ENCODE measurements around the gene IL17C.
A peak's percentile ranks its signal among the peaks of the same experiment; 100 is the strongest.

DNA sequence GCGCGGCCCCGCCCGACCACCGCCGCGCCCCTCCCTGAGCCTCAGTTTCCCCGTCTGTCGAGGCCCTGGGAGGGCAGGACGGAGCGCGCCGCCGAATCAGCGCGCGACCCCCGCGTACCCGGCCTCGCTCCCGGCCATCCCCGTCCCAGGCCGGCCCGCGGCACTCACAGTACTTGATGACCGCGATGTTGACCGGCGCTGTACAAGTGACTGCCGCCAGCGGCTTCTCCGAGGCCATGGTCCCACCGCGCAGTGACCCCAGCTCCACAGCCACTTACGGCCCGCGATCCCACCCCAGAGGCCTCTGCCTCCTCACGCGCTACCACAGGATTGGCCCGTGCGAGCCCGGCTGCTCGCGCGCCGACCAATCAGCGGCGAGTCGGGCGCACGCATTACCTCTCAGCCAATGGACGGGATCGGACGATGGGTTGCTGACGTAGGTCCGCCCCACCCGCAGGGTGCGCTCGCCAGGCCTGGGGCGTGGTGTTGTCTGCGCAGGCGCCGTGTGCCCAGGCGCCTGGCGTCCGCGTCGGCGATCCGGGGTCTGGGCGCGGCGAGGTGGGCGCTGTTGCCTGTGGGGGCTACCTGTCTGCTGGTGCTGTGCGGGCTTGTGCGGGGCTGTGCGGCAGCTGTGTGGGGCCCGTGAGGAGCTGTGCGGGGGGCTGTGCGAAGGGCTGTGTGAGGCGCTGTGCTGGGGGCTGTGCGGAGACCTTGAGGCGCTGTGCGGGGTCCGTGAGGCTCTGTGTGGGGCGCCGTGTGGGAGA is 24.7 kb downstream of the IL17C start, which contains the start of gene MVD:
- TF ChIP-seq POLR2AphosphoS5 (IDR thresholded peaks at IDR 0.05) (peak; percentile 85 to 94 (median 92)), POLR2A (IDR thresholded peaks at IDR 0.05) (peak in 2 of 4 donors; percentile 32 to 69)
- TF ChIP-seq, protein P1, sequence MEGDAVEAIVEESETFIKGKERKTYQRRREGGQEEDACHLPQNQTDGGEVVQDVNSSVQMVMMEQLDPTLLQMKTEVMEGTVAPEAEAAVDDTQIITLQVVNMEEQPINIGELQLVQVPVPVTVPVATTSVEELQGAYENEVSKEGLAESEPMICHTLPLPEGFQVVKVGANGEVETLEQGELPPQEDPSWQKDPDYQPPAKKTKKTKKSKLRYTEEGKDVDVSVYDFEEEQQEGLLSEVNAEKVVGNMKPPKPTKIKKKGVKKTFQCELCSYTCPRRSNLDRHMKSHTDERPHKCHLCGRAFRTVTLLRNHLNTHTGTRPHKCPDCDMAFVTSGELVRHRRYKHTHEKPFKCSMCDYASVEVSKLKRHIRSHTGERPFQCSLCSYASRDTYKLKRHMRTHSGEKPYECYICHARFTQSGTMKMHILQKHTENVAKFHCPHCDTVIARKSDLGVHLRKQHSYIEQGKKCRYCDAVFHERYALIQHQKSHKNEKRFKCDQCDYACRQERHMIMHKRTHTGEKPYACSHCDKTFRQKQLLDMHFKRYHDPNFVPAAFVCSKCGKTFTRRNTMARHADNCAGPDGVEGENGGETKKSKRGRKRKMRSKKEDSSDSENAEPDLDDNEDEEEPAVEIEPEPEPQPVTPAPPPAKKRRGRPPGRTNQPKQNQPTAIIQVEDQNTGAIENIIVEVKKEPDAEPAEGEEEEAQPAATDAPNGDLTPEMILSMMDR (IDR thresholded peaks at IDR 0.05), result peak in 1 of 7 experiments; percentile 10
